MCF 10A (cell line): ENCODE results near the gene ARHGAP45. TPM values are rescaled to one million over a fixed set of nuclear protein-coding genes. Genes with fewer than 3 reads are reported as not detected.

Source experiments
- BruUV-seq: library from RNA; stranded (reverse); fragments of 400-500 nt; replicated peaks from 2 replicates; lab custom pipeline; 2021; lab: Mats Ljungman, UMichigan
- CTCF ChIA-PET: fragments of 300-600 bp; sonication (Branson Sonifier 250); formaldehyde crosslinking; extraction: SDS; loops from one replicate; lab custom pipeline; 2021; ENCODE audit warnings: antibody characterized with exemption, inconsistent platforms; lab: Yijun Ruan, JAX
- POLR2A ChIA-PET: fragments of 300-600, 350-650 bp; sonication (Branson Sonifier 250); formaldehyde crosslinking; extraction: SDS; loops from one replicate; lab custom pipeline; 2020; ENCODE audit warnings: antibody characterized with exemption, inconsistent platforms; lab: Yijun Ruan, JAX
- DNase-seq: peaks from one replicate; pipeline ENCODE4 v3.0.0-alpha.2; 2018; ENCODE audit not compliant: unreplicated experiment
- H3K27ac Mint-ChIP-seq: one replicate; pipeline ENCODE4 v1.8.0; 2022; ENCODE audit warnings: mild to moderate bottlenecking, low read depth, mixed read lengths; ENCODE audit not compliant: unreplicated experiment
- H3K27me3 Mint-ChIP-seq: one replicate; pipeline ENCODE4 v1.8.0; 2022; ENCODE audit warnings: mixed read lengths; ENCODE audit not compliant: insufficient read depth, unreplicated experiment
- H3K36me3 Mint-ChIP-seq: one replicate; pipeline ENCODE4 v1.8.0; 2022; ENCODE audit warnings: mild to moderate bottlenecking, moderate library complexity, mixed read lengths; ENCODE audit not compliant: insufficient read depth, unreplicated experiment
- H3K4me1 Mint-ChIP-seq: one replicate; pipeline ENCODE4 v1.8.0; 2022; ENCODE audit warnings: mixed read lengths; ENCODE audit not compliant: insufficient read depth, unreplicated experiment
- H3K4me3 Mint-ChIP-seq: one replicate; pipeline ENCODE4 v1.8.0; 2022; ENCODE audit warnings: mild to moderate bottlenecking, moderate library complexity, mixed read lengths; ENCODE audit not compliant: unreplicated experiment
- H3K9me3 Mint-ChIP-seq: one replicate; pipeline ENCODE4 v1.8.0; 2022; ENCODE audit warnings: mixed read lengths; ENCODE audit not compliant: unreplicated experiment
- intact Hi-C: fragments of 100-400 bp; cut with micrococcal nuclease; formaldehyde crosslinking; loops from 2 replicates; pipeline ENCODE4 v1.14.1; 2022
- total RNA-seq: library from RNA; stranded (reverse); gene quantifications from 2 replicates; pipeline ENCODE4 v1.2.3, GENCODE V29; 2022
- TF ChIP-seq, protein P1 (sequence below): fragments of 200-600 bp; IDR thresholded peaks from one replicate; pipeline ENCODE4 v1.8.0; 2022; ENCODE audit warnings: antibody characterized with exemption, mild to moderate bottlenecking; ENCODE audit not compliant: unreplicated experiment

The ARHGAP45 gene
- total RNA-seq, 1 experiment from 2014 or later, result 15.3 TPM

DNA sequence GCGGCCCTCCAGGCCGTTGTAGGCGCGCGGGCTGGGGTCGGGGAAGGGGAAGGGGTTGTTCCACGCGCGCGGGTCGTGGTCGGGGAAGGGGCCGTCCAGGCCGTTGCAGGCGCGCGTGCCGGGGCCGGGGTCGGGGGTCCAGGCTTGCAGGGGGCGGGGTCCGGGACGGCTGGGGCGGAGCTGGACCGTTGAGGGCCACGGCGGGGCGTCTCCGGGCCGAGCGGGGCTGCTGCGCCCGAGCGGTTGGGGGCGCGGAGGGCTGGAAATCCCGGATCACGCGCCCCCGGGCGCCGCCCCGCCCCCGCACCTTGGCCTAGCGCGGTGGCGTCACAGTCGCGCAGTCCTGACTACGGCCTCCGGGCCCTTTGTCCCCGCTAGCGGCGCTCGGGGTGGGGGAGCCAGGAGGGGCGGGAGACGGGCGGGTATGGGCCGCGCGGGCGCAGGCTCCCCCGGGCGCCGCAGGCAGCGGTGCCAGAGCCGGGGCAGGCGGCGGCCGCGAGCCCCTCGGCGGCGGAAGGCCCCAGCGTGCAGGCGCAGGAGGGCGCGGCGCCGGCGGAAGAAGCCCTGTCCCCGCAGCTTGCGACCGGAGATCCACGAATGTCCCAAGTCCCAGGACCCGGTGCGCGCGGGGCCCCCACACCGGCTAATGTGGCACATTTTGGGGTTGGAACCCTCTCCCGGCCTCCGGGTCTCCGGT is 37.5 kb downstream of the ARHGAP45 start:
- ChIA-PET CTCF (interaction anchor here (0.5 kb wide), 1 partner anchor 51 kb away, joined by 4 read pairs; no protein-coding TSS in a partner anchor), POLR2A (interaction anchor here (0.6 to 6.6 kb wide), 17 partner anchors 9 to 165 kb away, joined by 3 to 73 read pairs (median 5); partner anchors contain the start of genes ARHGAP45 and CNN2)
- no TSS peak for BruUV-seq
- intact Hi-C loops, result loop anchor here (5.0 kb wide), 2 partner anchors 37 to 78 kb away; partner anchors contain the start of gene ARHGAP45
- no peaks in the 10 kb centered on the region for H3K27me3 Mint-ChIP-seq
- no peaks in the 10 kb centered on the region for H3K9me3 Mint-ChIP-seq
- TF ChIP-seq, protein P1, sequence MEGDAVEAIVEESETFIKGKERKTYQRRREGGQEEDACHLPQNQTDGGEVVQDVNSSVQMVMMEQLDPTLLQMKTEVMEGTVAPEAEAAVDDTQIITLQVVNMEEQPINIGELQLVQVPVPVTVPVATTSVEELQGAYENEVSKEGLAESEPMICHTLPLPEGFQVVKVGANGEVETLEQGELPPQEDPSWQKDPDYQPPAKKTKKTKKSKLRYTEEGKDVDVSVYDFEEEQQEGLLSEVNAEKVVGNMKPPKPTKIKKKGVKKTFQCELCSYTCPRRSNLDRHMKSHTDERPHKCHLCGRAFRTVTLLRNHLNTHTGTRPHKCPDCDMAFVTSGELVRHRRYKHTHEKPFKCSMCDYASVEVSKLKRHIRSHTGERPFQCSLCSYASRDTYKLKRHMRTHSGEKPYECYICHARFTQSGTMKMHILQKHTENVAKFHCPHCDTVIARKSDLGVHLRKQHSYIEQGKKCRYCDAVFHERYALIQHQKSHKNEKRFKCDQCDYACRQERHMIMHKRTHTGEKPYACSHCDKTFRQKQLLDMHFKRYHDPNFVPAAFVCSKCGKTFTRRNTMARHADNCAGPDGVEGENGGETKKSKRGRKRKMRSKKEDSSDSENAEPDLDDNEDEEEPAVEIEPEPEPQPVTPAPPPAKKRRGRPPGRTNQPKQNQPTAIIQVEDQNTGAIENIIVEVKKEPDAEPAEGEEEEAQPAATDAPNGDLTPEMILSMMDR, result no peak
- DNase-seq, result peak; percentile 73
- peak overlapping the region; percentile 71 for H3K4me3 Mint-ChIP-seq
- H3K27ac Mint-ChIP-seq, result no peak overlapping the region
- peaks cover 6% of the 10 kb centered on the region for H3K4me1 Mint-ChIP-seq
- H3K36me3 Mint-ChIP-seq, result peaks cover 59% of the 10 kb centered on the region

DNA sequence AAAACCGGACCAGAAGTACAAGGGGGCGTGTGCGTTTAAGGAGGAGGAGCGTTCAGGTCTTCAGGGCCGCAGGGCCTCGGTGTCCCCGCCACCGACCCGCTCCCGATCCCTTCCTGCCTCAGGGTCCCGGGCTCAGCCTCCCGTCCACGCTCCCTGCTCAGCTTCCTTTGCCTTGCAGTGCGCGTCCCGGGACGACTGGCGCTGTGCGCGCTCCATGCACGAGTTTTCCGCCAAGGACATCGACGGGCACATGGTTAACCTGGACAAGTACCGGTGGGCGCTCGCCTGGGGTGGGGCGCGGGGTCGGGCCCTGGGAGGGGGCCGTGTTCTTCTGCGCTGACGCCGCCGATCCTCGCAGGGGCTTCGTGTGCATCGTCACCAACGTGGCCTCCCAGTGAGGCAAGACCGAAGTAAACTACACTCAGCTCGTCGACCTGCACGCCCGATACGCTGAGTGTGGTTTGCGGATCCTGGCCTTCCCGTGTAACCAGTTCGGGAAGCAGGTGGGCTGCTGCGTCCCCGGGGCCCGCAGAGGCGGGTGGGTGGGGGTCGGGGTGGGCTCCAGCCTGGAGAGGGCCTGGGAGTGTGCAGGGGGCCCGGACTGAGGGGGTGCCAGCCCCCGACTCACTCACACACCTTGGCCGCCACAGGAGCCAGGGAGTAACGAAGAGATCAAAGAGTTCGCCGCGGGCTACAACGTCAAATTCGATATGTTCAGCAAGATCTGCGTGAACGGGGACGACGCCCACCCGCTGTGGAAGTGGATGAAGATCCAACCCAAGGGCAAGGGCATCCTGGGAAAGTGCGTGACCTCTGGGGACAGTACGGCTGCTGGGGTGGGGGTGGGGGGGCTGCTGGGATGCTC is 38.3 kb downstream of the ARHGAP45 start:
- Mint-ChIP-seq H3K9me3 (no peaks in the 10 kb centered on the region), H3K4me3 (peak overlapping the region; percentile 71), H3K27ac (no peak overlapping the region), H3K4me1 (peaks cover 6% of the 10 kb centered on the region), H3K36me3 (peaks cover 61% of the 10 kb centered on the region), H3K27me3 (no peaks in the 10 kb centered on the region)
- ChIA-PET CTCF (no interaction called here), POLR2A (interaction anchor here (1.2 to 6.6 kb wide), 9 partner anchors 11 to 111 kb away, joined by 3 to 73 read pairs (median 7); partner anchors contain the start of gene CNN2)
- DNase-seq, result peak; percentile 62
- no TSS peak for BruUV-seq
- TF ChIP-seq, protein P1, result no peak
- intact Hi-C loops, result no loop called here

DNA sequence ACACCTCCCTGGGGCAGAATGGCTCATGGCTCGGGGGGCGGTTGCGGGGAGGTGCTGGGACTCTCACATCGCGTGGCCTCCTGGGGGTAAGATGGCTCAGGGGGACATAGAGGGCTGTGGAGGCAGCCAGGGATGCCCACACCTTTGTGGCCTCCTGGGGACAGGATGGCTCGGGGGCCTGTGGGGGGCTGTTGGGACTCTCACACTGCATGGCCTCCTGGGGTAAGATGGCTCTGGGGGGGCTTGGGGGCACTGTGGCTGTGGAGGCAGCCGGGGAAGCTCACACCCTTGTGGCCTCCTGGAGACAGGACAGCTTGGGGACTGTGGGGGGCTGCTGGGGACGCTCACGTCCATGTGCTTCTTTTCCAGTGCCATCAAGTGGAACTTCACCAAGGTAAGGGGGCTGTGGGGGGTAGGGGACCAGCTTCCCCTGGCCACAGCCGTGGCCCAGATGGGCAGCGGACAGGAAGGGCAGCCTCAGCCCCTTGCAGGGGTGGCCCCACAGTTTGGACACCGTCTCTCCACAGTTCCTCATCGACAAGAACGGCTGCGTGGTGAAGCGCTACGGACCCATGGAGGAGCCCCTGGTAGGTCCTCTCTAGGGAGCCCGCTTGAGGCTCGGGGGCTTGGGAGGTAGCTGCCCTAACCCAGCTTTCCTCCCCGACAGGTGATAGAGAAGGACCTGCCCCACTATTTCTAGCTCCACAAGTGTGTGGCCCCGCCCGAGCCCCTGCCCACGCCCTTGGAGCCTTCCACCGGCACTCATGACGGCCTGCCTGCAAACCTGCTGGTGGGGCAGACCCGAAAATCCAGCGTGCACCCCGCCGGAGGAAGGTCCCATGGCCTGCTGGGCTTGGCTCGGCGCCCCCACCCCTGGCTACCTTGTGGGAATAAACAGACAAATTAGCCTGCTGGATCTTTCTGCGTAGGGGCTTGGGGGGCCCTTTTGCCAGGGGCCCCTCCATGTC is 39.2 kb downstream of the ARHGAP45 start:
- Mint-ChIP-seq H3K27ac (peak overlapping the region; percentile 59), H3K36me3 (peaks cover 63% of the 10 kb centered on the region), H3K4me3 (peak overlapping the region; percentile 71), H3K9me3 (no peaks in the 10 kb centered on the region), H3K27me3 (no peaks in the 10 kb centered on the region), H3K4me1 (peaks cover 6% of the 10 kb centered on the region)
- BruUV-seq, result TSS peak; percentile 64
- DNase-seq, result no peak
- ChIA-PET CTCF (no interaction called here), POLR2A (interaction anchor here (0.6 to 6.6 kb wide), 7 partner anchors 12 to 158 kb away, joined by 3 to 73 read pairs (median 3); partner anchors contain the start of gene CNN2)
- intact Hi-C loops, result no loop called here
- TF ChIP-seq, protein P1, result no peak
